Measurements from ENCODE around the gene C1orf167.

The C1orf167 gene

DNA sequence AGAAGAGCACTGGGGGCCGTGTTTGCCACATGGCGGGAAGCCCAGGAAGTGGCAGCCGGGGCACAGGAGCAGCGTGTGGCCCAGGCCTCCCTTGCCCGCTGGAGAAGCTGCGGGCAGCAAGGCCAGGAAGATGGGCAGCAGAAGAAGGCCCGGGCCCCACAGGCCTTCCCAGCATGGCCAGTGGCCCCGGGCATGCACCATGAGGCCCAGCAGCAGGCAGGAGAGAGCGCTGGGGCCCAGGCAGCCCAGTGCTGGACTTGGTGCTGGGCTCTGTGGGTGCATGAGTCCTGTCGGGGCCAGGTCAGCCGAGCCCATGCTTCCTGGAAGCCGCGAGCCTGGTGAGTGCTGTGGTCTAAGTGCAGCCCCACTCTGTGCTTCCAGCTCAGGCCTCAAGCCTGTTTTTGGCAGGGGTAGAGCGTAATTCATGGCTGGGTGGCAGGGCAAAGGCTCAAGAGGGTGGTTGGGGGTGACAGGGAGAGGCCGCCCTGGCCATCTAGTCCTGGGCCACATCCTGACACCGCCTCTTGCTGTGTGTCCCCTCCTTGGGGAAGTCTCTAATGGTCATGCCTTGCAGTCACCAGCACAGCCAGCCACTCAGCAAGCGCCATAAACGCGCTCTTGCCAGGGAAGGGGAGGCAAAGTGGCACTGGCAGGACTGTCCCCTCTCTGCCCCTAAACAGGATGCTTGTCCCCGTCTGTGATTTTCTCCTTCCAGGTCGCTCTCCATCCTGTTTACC is 22.4 kb downstream of the C1orf167 start:
- no peak overlapping the region for H3K4me3 ChIP-seq (ENCODE audit: low read depth, low read length)

- H3K4me3 ChIP-seq (ENCODE audit: low read depth, low read length): no peak overlapping the region
These were observed 23.2 kb downstream of the C1orf167 start for GRCh38 chr1:11784993-11785769.

DNA sequence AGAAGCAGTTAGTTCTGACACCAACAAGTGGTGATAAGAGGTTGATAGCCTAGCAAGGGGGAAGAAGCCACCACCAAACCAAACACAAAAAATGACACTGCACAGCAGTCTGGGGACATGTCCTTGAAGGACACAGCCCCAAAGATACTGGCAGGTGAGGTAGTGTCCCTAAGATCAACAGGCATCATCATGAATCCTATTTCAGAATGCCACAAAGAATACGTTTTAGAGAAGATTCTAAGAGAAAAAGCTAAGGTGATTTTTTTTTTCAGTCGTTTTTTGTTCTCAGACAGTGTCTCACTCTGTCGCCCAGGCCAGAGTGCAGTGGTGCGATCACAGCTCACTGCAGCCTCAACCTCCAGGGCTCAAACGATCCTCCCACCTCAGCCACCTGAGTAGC is 24.2 kb downstream of the C1orf167 start:
- H3K4me3 ChIP-seq (ENCODE audit: low read depth, low read length): no peak overlapping the region

DNA sequence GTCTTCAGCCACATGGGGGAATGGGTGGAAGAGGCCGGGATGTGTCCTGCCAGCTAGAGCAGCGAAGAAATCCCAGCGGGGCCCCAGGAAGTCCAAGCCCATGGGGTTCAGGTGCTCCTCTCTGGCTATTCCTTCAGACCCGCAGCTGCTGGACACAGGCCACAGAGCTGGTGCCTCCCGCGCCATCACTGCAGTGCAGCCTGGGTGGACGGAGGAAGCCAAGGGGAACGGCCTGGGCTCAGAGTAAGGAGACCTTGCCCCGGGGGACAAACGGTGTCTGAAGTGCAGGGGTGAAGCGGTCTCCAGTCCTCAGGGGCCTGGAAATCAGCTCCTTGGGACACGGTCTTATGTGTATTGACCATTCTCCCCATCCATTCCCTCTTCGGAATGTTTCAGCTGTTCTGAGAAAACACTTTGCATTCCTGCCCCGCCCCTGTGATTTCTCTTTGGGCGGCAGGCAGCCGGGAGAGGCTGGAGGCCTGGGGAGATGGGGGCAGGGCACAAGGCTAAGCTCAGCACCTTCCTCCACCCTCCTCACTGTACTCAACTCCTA is 25.3 kb downstream of the C1orf167 start:
- H3K4me3 ChIP-seq (ENCODE audit: low read depth, low read length): no peak overlapping the region

- no peak overlapping the region for H3K4me3 ChIP-seq (ENCODE audit: low read depth, low read length)
These were observed 25.9 kb downstream of the C1orf167 start for GRCh38 chr1:11787804-11788436.

DNA sequence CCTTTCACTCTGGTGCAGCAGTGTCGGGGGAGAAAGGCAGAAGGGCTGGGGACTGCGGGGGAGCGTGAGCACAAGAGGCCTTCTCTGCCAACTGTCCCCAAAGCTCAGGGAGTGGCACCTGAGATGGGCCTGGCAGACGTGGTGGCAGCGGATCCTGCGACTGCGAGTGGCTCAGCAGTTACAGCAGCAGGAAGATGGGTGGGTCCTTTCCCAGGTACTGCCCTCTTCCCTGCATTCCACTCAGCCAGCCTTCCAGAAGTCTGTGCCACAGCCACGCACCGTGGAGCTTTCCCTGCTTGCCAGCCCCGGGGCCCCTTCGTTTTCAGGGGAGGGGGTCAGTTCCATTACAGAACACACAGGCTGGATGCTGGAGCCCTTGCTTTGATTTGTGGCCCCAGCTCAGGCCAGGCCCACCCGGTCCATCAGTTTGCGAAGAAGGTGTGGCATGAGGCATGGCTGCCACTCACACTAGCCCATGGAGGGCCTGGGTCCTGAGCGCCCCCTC is 26.6 kb downstream of the C1orf167 start:
- H3K4me3 ChIP-seq (ENCODE audit: low read depth, low read length): no peak overlapping the region

- H3K4me3 ChIP-seq (ENCODE audit: low read depth, low read length): no peak overlapping the region
These were observed 27.4 kb downstream of the C1orf167 start for GRCh38 chr1:11789126-11790067.

- H3K4me3 ChIP-seq (ENCODE audit: low read depth, low read length): no peak overlapping the region
These were observed 28.3 kb downstream of the C1orf167 start for GRCh38 chr1:11790101-11790879.

- no peak overlapping the region for H3K4me3 ChIP-seq (ENCODE audit: low read depth, low read length)
These were observed 29.1 kb downstream of the C1orf167 start for GRCh38 chr1:11790880-11791715.

DNA sequence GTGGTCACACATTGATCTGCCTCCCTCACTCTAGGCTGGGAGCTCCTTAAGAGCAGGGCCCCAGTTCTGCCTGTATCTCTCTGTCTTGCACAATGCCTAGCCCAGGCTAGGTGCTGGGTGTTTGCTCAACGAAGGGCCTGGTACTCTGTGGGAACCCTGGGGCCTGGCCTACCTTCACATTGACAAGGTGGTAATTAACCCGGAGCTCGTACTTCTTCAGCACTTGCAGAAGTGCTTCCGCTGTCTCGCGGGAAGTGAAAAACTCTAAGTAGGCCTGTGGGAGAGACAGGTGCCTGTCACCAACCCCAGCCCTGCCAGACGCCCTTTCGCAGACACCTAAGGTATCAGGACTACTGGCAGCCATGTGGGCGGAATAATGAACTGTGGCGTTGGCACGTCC is 30.1 kb downstream of the C1orf167 start:
- no peak overlapping the region for H3K4me3 ChIP-seq (ENCODE audit: low read depth, low read length)

DNA sequence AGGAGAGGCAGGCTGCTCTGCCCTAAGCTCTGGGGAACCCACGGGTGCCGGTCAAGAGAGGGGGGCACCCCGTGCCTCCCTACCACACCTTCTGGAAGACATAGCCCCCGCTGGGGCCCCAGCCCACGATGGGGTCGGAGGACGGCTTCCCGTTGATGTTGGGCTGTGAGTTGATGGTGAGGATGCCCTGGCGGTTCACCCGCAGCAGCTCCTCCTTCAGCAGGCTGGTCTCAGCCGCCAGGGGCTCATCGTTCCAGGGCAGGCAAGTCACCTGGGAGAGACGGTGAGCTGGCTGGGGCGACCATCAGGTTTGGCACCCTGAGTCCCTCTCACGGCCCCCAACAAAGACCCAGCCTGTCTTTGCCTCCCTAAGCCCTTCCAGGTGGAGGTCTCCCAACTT is 31.8 kb downstream of the C1orf167 start:
- H3K4me3 ChIP-seq (ENCODE audit: low read depth, low read length): no peak overlapping the region

DNA sequence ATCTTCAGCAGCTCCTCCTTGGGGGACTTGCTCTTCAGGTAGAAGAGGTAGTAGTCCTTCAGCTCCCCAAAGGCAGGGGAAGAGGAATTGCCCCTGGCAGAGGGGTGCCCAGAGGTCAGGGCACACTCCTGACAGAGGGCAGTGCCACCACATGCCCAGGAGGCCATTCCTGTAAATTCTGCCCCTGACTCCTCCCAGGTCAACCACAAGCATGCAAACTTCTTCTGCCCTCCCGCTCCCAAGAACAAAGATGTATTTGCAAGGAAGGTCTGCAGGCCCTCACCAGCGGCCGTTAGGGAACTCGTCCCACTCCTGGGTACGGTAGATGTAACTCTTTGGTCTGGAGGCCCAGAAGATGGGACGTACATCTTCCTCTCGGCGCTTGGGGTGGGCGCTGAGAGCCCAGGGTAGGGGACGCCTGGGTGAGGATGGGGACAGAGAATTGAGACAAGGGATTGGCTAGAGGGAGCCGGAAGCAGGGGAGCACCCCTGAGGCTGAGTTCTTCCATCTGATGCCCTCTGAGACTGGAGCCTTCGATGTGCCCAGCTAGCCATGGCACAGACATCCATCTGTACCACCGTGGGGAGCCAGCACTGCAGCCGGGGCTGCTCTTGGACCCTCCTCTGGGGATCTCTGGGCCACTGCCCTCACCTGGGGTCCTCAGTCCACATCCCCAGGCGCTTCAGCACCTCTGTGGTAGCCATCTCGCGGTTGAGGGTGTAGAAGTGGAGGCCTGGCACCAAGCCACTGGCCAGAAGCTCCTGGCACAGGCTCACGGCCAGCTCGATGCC is 32.6 kb downstream of the C1orf167 start:
- no peak overlapping the region for H3K4me3 ChIP-seq (ENCODE audit: low read depth, low read length)

- H3K4me3 ChIP-seq (ENCODE audit: low read depth, low read length): no peak overlapping the region
These were observed 33.4 kb downstream of the C1orf167 start for GRCh38 chr1:11795238-11795890.

GRCh38 chr1:11796036-11796828 is 34.2 kb downstream of the C1orf167 start:
- H3K4me3 ChIP-seq (ENCODE audit: low read depth, low read length): no peak overlapping the region

- H3K4me3 ChIP-seq (ENCODE audit: low read depth, low read length): no peak overlapping the region
These were observed 35.7 kb downstream of the C1orf167 start for GRCh38 chr1:11797525-11798216.

- no peak overlapping the region for H3K4me3 ChIP-seq (ENCODE audit: low read depth, low read length)
These were observed 37.1 kb downstream of the C1orf167 start for GRCh38 chr1:11799099-11799498.

Data from iPS-11a (cell line).